ENCODE measurements around the gene LRRC31. TPM values are rescaled to one million over a fixed set of nuclear protein-coding genes. Genes with fewer than 3 reads are reported as not detected.
A peak's percentile ranks its signal among the peaks of the same experiment; 100 is the strongest.

Gene LRRC31
- total RNA-seq, 2 donors from 2014 or later, result not detected

GRCh38 chr3:169813278-169813677, 56.5 kb downstream of the LRRC31 start:
- H3K9me3 ChIP-seq, result peaks cover 0 to 10% of the 10 kb centered on the region in 2 donors
- no peaks in the 10 kb centered on the region for H3K27me3 ChIP-seq
- TF ChIP-seq CTCF (IDR thresholded peaks at IDR 0.05), result no peak
- peak overlapping the region; percentile 55 to 69 for H3K4me3 ChIP-seq
- DNase-seq (ENCODE audit: low spot score), result no peak
- H3K27ac ChIP-seq, result no peak overlapping the region
- H3K4me1 ChIP-seq, result peaks cover 0 to 15% of the 10 kb centered on the region in 2 donors
- no peaks in the 10 kb centered on the region for H3K36me3 ChIP-seq

- Histone ChIP-seq H3K36me3 (no peaks in the 10 kb centered on the region), H3K27ac (peak within 1 kb of the TSS; percentile 68 to 76), H3K4me1 (peaks cover 0 to 15% of the 10 kb centered on the region in 2 donors), H3K9me3 (peaks cover 0 to 10% of the 10 kb centered on the region in 2 donors), H3K27me3 (no peaks in the 10 kb centered on the region), H3K4me3 (peak within 1 kb of the TSS; percentile 55 to 69)
- no peak for TF ChIP-seq CTCF (IDR thresholded peaks at IDR 0.05)
- peak; percentile 83 for DNase-seq (ENCODE audit: low spot score)
These were observed 57.2 kb downstream of the LRRC31 start, which contains the start of the genes LRRC34 and LRRIQ4 for GRCh38 chr3:169812332-169813235. LRRC34 (minus strand) TSS chr3:169812904; CDS start chr3:169812548, 356 bp downstream. LRRIQ4 (plus strand) TSS chr3:169812870; CDS start chr3:169821922, 9,052 bp downstream.

GRCh38 chr3:169811631-169812331, 58.0 kb downstream of the LRRC31 start:
- H3K27me3 ChIP-seq, result no peaks in the 10 kb centered on the region
- TF ChIP-seq CTCF (IDR thresholded peaks at IDR 0.05), result no peak
- H3K9me3 ChIP-seq, result peaks cover 0 to 10% of the 10 kb centered on the region in 2 donors
- H3K4me1 ChIP-seq, result peaks cover 0 to 15% of the 10 kb centered on the region in 2 donors
- no peaks in the 10 kb centered on the region for H3K36me3 ChIP-seq
- peak overlapping the region; percentile 55 to 69 for H3K4me3 ChIP-seq
- peak overlapping the region; percentile 68 to 76 for H3K27ac ChIP-seq
- DNase-seq (ENCODE audit: low spot score), result no peak

- no peak for TF ChIP-seq CTCF (IDR thresholded peaks at IDR 0.05)
These were observed 60.4 kb downstream of the LRRC31 start for GRCh38 chr3:169809230-169809795.

GRCh38 chr3:169804681-169805080, 65.1 kb downstream of the LRRC31 start:
- Histone ChIP-seq H3K4me1 (no peaks in the 10 kb centered on the region), H3K4me3 (no peak overlapping the region), H3K9me3 (no peaks in the 10 kb centered on the region), H3K27me3 (no peaks in the 10 kb centered on the region), H3K36me3 (peaks cover 5% of the 10 kb centered on the region), H3K27ac (no peak overlapping the region)
- no peak for DNase-seq (ENCODE audit: low spot score)
- TF ChIP-seq CTCF (IDR thresholded peaks at IDR 0.05), result no peak

More at GRCh38 chr3:169809230-169809795, 60.4 kb downstream of the LRRC31 start:
- no peak for DNase-seq (ENCODE audit: low spot score)
- Histone ChIP-seq H3K27ac (no peak overlapping the region), H3K27me3 (no peaks in the 10 kb centered on the region), H3K4me3 (no peak overlapping the region), H3K36me3 (no peaks in the 10 kb centered on the region), H3K4me1 (peaks cover 0 to 15% of the 10 kb centered on the region in 2 donors), H3K9me3 (no peaks in the 10 kb centered on the region)

Data from right atrium auricular region (tissue), 2 donors.